HG03045 (cell line): ENCODE data around the gene LRP1-AS.
"Not testable (repeated sequence)": the region's sequence is repeated elsewhere in the genome, so short reads cannot be mapped to it uniquely, and the experiment has no call there.

Source experiments
- ATAC-seq: cut with Tn5 transposase; IDR thresholded peaks from one replicate; pipeline ENCODE4 v1.9.1; 2021; ENCODE audit warnings: mild to moderate bottlenecking, moderate library complexity; ENCODE audit not compliant: unreplicated experiment

LRP1-AS gene

DNA sequence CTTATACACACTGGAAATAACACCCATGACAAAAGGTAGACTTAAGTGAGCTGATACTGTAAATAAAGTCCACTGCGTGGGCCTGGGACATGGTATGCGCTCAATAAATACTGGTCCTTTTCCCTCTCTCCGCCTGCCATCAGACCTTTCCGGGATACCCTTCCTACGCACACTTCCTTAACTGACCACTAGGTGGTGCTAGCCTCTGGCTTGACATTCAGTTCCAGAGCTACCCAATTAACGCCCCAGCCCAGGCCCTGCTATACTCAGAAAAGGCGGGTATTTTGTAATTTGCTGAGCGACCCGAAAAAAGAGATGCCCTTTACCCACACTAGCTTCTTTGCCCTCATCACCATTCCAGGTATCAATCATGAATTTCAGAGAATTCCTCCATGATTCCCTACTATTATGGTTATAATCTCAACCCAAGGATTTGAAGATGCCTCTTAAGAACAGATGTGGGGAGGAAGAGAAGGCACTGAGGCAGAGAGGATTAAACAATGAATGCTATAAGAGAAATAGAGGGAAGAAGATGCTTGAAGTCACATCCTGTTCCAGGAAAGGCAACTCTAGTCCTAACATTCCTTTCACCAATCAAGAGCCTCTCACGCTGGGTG is 23.1 kb downstream of the LRP1-AS start:
- ATAC-seq = peak; percentile 45

DNA sequence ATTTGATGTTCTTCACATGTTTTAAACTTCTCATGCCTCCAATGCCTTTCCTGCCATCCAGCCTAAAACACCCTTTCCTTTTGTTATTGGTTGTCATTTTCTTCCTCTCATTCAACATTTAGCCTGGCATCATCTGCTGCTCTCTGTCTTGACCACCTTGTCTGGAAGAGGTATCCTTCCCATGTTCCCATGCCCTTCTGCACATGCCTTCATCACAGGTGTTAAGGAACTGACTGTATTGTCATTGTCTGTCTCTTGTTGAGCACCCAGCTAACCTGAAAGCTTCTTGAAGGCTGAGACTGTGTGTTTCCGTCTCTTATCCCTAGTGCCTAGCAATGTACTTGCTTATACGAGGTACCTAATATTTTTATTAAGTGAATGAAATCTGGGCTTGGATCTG is 23.6 kb downstream of the LRP1-AS start:
- no peak for ATAC-seq

DNA sequence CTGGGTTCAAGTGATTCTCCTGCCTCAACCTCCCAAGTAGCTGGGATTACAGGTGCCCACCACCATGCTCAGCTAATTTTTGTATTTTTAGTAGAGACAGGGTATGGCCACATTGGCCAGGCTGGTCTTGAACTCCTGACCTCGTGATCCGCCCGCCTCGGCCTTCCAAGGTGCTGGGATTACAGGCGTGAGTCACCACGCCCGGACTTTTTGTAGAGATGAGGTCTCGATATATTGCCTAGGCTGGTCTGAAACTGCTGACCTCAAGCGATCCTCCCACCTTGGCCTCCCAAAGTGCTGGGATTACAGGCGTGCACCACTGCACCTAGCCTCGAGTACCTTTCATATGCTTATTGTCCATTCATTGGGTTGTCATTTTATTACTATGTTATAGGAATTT is 26.7 kb downstream of the LRP1-AS start:
- ATAC-seq = not testable (repeated sequence)

DNA sequence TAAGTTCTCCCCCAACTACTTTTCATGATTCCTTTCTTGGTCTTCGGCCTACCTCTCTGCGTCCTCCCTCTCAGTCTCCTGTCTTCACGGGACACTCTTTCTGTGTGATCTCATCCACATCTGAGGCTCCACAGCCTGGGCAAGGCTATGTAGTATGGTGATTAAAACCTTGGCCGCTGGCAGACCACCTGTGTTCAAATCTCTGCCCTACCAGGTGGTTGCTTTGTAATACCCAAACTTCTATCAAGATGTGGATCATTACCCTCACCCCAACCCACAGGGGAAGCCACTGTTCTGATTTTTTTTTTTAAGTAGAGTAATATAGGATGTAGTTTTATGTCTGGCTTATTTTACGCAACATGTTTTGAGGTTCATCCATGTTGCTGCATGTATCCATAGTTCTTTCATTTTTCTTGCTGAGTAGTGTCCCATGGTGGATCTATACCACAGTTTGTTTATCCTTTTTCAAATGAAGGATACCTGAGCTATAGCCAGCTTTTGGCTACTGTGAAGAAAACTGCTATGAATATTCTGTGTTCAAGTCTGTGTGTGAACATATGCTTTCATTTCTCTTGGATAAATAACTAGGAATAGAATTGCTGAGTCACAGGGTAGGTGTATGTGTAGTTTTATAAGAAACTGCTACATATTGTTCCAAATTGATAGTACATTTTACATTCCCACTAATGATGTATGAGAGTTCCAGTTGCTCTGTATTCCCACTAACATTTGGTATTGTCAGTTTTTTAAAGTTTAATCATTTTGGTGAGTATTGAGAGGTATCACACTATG is 27.9 kb downstream of the LRP1-AS start:
- ATAC-seq = no peak

DNA sequence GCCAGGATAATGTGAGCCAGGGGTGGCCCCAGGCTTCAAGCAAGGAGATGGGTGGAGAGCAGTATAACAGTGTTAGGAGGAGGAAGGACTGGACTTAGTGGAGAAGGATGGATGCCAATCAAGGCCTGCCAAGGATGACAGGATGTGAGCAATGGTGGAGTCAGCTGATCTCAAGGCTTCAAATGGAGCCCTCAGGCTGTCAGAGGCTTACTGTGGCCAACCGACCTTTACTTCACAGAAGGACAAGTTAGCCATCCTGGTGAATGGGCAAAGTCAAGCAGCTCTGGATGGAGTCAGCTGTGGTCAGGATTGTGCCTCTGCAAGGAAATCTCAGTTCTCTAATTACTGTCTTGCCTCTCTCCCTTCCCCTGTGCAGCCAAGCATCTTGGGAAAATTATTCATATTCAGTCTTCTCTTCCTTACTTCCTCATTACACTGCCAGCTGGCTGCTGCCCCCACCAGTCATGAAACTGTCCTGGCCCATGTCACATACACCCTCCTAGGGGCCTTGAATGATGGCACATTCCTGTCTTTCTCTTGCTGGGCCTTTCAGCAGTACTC is 28.6 kb downstream of the LRP1-AS start:
- no peak for ATAC-seq

DNA sequence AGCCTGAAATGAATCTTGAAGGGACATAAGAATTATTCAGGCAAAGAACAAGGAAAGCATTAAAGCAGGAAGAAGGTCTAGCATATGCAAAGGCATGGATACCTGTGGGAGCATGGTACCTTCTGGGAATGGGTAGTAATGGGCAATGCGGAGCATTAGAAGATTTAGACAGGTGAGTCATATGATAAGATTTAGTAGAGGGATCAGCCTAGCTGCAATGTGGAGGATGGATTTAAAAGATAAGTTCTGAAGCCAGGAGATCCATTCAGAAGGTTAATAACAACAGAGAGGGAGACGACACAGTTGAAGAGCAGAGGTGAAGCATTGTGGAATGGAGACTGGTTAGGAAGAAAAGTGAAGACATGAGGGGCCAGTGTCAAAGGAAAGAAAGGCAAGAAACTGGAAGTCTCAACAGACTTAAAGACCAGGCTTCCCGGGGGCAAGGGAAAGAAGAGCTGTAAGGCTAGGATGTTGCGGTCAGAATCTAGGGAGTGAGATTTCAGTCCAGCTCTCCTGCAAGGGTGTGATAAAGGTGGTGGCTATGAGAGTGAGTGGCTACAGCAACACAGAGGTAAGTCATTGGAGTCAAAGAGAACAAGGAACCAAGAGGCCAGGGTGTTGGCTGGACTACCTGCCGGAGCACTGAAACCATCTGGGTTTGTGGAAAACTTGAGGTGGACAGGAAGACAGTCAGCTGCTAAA is 30.7 kb downstream of the LRP1-AS start:
- ATAC-seq = no peak

DNA sequence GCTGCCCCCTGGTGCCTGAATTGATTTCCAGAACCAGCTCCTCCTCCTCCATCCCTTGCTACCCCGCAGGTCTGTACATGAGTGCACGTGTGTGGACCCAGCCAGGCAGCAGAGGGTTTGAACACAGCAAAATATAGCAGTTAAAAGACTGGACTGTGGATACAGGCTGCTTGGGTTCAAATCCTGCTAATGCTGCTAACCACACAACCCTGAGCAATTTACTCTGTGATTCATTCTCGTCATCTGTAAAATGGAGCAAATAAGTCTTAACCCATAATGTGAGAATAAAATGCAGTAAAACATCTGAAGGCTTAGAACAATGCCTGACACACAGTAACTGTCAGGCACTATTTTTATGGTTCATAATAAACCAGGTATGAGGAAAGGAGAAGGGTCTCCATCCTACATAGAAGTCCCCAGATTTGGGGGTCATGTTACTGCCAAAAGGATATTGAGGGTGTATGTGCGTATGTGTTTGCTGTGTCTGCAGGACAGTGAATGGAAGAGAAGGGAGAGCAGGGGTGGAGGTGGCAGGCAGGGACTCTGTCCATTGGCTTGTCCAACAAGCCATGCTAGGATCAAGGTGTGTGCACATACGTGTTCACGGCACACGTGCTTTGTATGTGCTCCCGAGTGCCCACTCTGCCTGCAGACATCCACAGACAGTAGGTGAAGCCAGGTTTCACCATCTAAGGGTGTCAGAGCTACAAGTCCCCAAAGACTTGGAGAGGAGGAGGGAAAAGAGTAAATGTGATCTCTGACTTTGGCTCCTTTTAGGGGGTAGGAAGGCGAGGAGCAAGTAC is 34.7 kb downstream of the LRP1-AS start:
- ATAC-seq = no peak

DNA sequence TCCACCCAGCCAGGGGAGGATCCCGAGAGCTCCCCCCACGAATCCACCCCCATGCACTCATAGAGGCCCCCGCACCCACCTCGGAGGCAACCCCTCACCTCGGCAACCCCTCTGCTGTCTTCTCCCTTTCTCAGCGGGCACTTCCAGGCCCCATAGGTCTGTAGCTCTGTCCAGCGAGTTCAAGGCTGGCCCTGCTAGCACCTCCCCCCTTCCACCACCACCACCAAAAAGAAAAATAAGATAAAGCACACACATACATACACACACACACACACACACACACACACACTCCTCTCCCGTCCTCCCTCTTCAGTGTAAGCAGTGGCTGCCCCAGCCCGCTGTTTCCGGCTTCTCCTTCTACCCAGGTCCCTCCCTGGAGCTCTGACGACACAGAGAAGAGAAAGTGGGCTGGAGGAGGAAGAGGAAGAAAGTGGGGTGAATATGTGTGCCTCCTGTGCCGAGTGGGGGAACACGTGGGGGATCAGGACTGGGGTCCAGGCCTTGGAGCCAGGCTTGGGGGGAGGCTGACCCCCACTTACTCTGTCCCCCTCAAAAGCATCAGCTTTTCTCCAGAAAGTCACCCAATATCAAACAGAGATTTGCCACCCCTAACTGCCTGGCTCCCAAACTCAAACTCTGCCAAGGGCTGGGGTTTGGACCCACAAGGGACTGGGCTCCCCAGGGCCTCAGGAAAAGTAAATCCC is 36.2 kb downstream of the LRP1-AS start, which contains the start of gene STAT6:
STAT6 (minus strand) TSS at position 332 of the 704 bp plus-strand sequence. CDS start 3,084 bp downstream, outside the sequence.
- peak; percentile 64 for ATAC-seq

DNA sequence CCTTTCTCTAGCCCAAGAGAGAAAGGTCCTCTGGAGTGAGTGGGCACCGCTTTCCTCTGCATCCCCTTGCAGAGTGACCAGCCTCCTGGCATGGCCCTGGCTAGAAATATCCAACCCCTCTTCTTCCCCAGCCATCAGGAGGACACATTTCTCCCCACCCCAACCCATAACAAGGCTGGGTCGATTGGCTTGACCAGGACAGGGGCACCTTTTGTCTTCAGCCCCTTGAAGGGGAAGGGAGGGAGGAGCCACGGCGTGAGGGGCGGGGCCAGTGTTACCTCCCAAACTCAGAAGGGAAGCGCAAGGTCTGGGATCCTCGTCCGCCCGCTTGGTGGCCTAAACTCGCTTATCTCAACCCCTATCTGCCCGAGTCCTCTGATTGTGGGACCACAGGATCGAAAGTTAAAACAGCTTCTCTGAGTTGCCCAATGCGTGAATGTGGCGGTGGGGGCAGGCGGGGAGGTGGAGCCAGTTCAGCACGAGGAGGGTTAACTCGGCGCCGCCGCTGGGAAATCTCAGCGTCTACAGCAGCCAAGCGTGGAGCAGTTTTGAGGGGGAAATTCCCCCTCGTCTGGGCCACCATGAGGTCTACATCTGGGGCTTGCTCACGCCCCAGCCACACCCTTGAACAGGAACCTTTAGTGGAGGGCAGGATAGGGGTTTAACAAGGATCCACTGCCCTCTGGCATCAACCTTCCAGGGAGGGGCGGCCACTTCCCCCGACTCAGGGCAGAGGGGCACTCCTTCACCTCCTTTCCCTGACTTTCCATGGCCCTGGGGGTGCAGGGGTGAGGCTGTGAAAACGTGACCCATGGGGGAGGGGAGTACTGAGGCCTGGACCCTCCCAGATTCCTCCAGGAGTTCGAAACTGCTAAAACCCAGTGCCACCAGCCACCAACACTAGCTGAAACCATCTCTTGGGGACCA is 37.1 kb downstream of the LRP1-AS start:
- ATAC-seq = peak; percentile 59

DNA sequence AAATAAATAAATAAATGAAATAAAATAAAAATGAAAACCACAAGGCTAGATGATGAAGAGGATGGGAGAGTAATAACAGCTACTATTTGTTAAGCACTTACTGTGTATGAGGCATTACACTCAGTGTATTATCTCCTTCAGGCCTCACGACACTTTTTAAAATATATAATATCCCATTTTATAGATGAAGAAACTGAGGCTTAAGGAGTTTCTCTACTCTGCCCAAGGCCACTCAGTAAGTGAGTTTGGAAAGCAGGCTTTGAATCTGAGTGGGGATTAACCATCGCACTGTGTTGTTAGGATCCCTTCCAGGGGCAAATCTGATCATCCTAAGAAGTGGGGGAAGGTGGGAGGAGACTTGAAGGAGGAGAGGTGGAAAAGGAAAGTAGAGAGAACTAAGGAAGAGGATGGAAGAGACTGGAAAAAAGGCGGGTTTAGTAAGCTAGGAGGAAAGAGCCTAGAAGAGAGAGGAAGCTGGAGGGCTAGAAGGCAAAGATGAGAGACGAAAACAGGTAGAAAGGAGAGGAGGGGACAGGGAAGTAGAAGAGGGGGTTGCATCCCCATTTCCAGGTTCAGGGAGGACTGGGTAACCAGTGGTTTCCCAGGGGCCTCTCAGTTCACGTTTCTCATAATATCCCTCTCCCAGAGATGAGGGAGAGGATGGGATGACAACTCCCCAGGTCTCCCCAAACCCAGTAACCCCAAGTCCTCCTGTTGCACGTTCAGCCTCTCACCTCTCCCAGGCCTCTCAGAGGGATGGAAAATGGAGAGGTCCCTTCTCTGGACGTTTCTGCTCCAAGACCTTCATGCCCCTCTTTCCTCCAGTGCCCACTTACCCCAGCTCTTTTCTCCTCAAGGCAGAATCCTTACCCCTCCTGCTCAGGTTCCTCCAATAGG is 38.0 kb downstream of the LRP1-AS start:
- no peak for ATAC-seq

DNA sequence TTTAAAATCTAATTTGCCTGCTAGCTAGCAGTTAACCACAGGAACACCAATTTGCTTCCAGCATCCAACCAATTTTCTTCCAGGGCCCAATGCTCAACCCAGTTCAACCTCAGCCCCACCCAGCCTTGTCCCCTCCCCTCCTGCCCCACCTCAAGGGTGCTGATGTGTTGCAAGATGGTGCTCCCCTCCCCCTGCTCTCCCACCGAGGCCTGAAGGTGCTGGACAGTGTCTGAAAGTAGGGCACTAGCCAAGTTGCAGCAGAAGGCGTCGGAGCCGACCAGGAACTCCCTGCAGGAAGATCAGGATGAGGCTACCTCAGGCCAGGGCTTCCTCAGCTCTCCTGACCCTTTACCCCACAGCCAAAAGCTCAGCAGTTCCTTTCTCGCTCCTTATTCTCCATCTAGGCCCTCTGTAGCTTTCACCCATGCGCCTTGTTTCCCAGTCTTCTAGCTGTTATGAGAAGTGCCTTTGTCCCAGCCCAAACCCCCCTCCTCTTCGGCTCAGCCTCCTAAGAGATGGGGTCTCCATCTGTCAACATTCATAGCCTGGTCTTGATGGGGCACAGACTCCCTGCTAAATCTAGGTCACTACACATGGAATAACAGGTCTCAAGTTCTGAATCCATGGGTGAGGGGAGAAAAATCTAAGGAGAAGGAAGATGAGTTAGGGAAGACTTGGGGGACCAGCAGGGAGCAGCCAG is 39.8 kb downstream of the LRP1-AS start:
- ATAC-seq = no peak

DNA sequence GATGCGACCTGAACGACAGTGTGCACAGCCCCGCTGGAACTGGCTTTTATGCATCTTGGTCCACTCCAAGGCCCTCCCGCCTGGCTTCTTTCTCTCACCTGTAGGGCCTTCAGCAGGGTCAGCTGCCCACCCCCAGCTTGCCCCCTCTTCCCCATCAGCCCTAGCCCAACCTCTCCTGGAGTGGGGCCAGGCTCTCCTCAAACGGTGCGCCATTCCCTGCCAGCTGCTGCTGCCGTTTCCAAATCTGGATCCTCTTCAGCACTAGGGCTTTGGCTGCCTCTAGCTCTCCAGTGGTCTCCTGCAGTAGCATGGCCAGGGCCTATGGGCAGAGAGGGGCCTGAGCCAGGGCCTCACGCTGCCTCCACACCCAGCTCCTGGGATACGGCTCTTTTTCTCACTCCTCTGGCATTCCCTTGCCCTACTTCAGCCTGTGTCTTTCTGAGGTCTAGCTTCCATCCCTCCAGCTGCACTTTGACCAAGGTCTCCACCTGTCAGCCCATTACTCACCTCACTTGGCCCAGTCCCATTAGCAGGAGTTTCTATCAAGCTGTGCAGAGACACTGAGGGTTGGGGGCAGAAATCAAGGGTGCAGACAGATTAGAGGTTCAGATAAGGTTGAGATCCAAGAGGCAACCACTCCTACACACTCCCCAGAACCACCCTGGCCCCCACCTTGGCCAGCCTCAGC is 41.3 kb downstream of the LRP1-AS start:
- ATAC-seq = no peak

DNA sequence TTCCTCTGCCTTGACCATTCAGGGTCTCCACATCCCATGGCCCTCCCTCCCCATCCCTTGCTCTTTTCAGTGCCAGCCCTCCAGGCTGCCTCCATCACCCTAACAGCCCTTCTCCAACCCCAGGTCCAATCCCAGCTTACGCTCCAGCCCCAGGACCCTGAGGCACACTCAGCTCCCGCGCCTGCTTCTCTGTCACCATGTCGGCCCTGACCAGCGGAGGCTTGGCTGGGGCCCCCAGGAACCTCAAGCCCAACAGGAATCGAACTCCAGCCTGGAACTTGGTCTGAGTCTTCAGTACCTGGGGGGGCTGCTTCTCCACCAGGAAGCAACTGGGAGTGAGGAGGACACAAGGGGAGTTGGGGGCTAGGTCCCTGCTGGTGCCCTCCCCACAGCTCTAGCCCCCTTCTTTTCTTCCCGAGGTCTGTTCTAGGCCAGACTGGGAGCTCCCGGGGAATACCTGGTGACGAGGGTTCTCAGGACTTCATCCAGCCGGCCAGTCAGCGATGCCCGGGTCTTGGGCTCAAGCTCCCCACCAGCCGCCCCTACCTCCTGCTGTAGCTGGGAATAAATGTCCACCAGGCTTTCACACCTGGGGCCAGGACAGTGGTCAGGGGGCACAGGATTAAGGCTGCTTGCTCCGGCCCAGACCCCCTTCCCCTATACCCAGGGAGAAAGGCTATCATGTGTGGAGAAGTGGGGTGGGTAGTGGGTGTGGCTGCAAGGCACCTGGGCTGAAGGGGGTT is 42.2 kb downstream of the LRP1-AS start:
- no peak for ATAC-seq

DNA sequence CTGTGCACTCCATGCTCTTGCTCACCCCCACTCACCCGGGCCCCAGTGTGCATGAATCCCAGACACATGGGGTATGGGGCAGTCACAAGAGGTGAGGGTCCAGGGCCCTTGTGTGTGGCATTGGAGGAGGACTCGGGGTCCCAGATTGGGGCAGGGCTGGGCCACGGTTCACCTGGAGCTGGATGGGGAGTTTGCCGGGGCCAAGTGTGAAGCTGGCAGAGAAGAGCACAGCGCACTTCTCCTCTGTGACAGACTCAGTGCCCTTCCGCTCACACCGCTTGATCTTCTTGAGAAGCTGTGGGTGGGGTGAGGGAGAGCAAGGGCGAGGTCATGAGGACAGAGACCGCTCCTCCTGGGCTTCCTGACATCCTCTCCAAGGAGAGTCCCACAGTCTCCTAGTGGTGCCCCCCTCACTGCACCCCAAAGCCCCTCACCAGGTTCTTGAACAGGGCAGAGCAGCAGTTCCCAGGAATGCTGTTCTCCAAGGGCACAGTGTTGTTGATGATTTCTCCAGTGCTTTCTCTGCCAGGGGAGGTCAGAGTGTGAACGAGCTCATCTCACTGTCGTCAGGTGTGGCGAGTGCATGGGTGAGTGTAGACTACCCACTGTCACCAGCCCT is 43.0 kb downstream of the LRP1-AS start:
- ATAC-seq = no peak

DNA sequence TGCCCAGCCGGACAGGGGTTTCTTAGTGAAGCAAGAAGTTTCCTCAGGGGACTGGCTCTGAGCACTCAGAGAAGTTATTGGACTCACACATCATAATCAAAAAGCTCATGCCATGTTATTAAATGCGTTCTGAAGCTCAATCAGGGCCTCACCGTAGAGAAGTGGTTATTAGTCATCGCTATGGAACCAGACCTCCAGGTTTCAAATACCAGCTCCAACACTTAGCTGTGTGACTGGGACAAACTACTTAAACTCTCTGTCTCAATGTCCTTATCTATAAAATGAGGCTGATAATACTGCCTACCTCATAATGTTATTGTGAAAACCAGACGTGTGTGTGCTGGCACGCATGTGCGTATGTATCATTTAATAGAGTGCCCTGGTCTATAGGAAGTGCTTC is 43.6 kb downstream of the LRP1-AS start:
- ATAC-seq = no peak
